PFSK-1 (cell line): Measurements from ENCODE around the gene TATDN2.

Experiments used
- FOXP2 ChIP-seq: optimal IDR thresholded peaks from 2 replicates; pipeline ENCODE3; 2011; ENCODE audit warnings: borderline replicate concordance, control low read depth, inconsistent platforms; ENCODE audit not compliant: insufficient read depth; ENCODE audit errors: extremely low read length, extremely low read depth
- POLR2AphosphoS5 ChIP-seq: IDR thresholded peaks from 2 replicates; pipeline ENCODE4 v1.6.1; 2012; ENCODE audit warnings: low read depth, mild to moderate bottlenecking, control low read depth, low read length, moderate library complexity
- REST ChIP-seq, 2 experiments: IDR thresholded peaks; 2 replicates each; pipeline versions ENCODE4 v1.6.1 to v1.8.0; 2011 to 2012; ENCODE audit warnings: low read depth in 2 of 2, low read length in 2 of 2, control low read depth in 1 of 2, inconsistent platforms in 1 of 2, mild to moderate bottlenecking in 1 of 2, moderate library complexity in 1 of 2; ENCODE audit not compliant: insufficient read depth in 1 of 2
- SIN3A ChIP-seq: IDR thresholded peaks from 2 replicates; pipeline ENCODE4 v1.6.1; 2012; ENCODE audit warnings: mild to moderate bottlenecking, low read length, moderate library complexity, borderline replicate concordance; ENCODE audit not compliant: insufficient read depth
- TAF1 ChIP-seq: IDR thresholded peaks from 2 replicates; pipeline ENCODE4 v1.6.1; 2012; ENCODE audit warnings: low read length, control low read depth, borderline replicate concordance; ENCODE audit not compliant: insufficient read depth

The TATDN2 gene

DNA sequence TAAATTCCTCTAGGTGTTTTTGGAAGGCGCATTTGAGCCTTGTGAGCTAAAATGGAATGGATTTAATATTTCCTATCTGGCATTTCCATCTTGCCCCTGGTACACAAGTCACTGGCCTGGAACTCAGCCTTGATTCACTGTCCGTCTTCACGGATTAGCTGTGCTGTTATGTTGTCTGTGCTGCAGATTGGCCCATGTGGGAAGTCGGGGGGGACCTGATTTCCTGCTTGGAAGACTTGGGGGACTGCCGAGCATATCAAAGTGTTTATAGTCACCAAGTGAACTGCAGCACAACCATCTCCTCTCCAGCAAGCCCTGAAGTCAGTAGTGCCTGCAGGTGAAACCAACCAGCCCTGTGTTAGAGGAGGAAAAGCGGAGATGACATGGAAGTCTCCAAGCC, 32.3 kb downstream of the TATDN2 start:
- TF ChIP-seq REST (IDR thresholded peaks at IDR 0.05; ENCODE audit: insufficient read depth in 1 of 2, low read depth in 2 of 2, low read length in 2 of 2), result no peak
- TF ChIP-seq POLR2AphosphoS5, result no peak
- TF ChIP-seq FOXP2, result no peak
- TF ChIP-seq TAF1, result no peak
- no peak for TF ChIP-seq SIN3A

GRCh38 chr3:10281951-10282350, 33.7 kb downstream of the TATDN2 start:
- TF ChIP-seq TAF1, result no peak
- TF ChIP-seq FOXP2, result no peak
- no peak for TF ChIP-seq SIN3A
- TF ChIP-seq REST (IDR thresholded peaks at IDR 0.05; ENCODE audit: insufficient read depth in 1 of 2, low read depth in 2 of 2, low read length in 2 of 2), result no peak
- TF ChIP-seq POLR2AphosphoS5, result no peak

GRCh38 chr3:10283638-10284037, 35.4 kb downstream of the TATDN2 start:
- TF ChIP-seq SIN3A (no peak), FOXP2 (no peak), TAF1 (no peak), REST (IDR thresholded peaks at IDR 0.05; ENCODE audit: insufficient read depth in 1 of 2, low read depth in 2 of 2, low read length in 2 of 2) (no peak)

- no peak for TF ChIP-seq POLR2AphosphoS5
- TF ChIP-seq REST (IDR thresholded peaks at IDR 0.05; ENCODE audit: insufficient read depth in 1 of 2, low read depth in 2 of 2, low read length in 2 of 2), result no peak
- TF ChIP-seq FOXP2, result no peak
- no peak for TF ChIP-seq SIN3A
- no peak for TF ChIP-seq TAF1
These were observed 36.2 kb downstream of the TATDN2 start for GRCh38 chr3:10284496-10284895.

DNA sequence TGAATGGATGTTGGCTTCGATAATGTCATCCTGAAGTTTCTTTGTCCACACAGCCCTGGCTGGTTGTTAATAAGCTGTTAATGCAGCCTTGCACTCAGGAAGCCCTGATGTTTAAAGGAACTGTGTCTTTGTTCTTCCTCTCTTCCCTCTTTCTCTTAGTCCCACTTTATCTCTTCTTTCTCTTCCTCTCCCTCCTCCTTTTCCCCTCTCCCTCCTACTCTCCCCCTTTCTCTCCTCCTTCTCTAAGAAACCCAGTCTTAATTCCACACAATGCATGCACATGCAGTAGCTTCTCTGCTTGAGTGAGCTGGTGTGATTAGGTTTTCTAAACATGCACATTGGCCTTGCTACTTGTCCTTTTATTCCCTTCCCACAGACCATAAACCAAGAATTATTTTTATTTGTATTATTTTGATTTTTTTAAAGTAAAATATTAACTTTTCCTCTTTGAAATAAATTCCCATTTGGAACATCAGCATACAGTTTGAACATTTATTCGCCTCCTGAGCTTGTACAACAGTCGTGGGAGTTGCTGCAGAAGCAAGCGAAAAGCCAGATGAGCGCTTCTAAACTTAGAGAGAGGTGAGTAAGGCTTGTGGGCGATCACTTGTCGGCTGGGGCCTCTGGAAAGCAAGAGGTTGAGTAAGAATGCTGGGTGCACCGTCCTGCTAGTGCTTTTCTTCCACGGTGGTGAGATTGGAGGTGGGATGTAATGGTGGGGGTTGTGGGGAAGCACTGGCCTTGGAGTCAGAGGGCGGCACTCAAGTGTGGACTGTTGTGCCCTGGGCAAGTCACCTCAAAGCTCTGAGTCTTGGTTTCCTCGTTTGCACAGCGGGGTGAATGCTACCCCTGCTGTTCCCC, 37.2 kb downstream of the TATDN2 start:
- TF ChIP-seq SIN3A (no peak), POLR2AphosphoS5 (no peak), FOXP2 (no peak), REST (IDR thresholded peaks at IDR 0.05; ENCODE audit: insufficient read depth in 1 of 2, low read depth in 2 of 2, low read length in 2 of 2) (no peak), TAF1 (no peak)
